Spleen (tissue), 7 donors: ENCODE measurements around the gene GABARAP.

Source experiments
- CTCF ChIP-seq, 11 experiments: fragments of 200-600 bp in 7 of 11; fragments of 450-650 bp in 4 of 11; sonication (generic) in 4 of 11; IDR thresholded peaks in 8 of 11; conservative IDR thresholded peaks in 3 of 11; 1 replicate in 7 of 11; 2 replicates in 4 of 11; pipeline versions ENCODE4 v1.4.0 to v1.8.0; 2016 to 2021; ENCODE audit warnings: antibody characterized with exemption in 11 of 11, inconsistent platforms in 4 of 11, mild to moderate bottlenecking in 1 of 11
- POLR2A ChIP-seq, 3 donors: fragments of 450-650 bp; IDR thresholded peaks; one replicate each; pipeline ENCODE4 v1.5.1; 2017; ENCODE audit warnings: antibody characterized with exemption in 3 of 3, mild to moderate bottlenecking in 1 of 3
- POLR2AphosphoS5 ChIP-seq, 3 donors: sonication (generic); formaldehyde crosslinking; IDR thresholded peaks; one replicate each; pipeline ENCODE4 v1.5.1; 2017; ENCODE audit warnings: antibody characterized with exemption in 3 of 3
- donor health status: DM: no; HTN: no; CAD: no; lungs with moderate emphysema.
- donor health status: DM: no; HTN: no; CAD: no.
- donor health status: DM: no; HTN: no; CAD: no.

- TF ChIP-seq CTCF (IDR thresholded peaks at IDR 0.05 in 8 of 11, conservative IDR thresholded peaks at IDR 0.05 in 3 of 11) (no peak), POLR2AphosphoS5 (IDR thresholded peaks at IDR 0.05) (no peak), POLR2A (IDR thresholded peaks at IDR 0.05) (no peak)
Observed at GRCh38 chr17:7246779-7247178, 4.5 kb upstream of the GABARAP start.
